IPS DF 4.7 (cell line): ENCODE measurements around the gene NLRP6.
"Not testable (repeated sequence)": the region's sequence is repeated elsewhere in the genome, so short reads cannot be mapped to it uniquely, and the experiment has no call there.

Experiments used
- DNase-seq: peaks from one replicate; pipeline ENCODE4 v3.0.0-alpha.2; 2013; ENCODE audit warnings: low spot score; ENCODE audit errors: extremely low read depth

NLRP6 gene

GRCh38 chr11:281486-282161 is 3.4 kb downstream of the NLRP6 start:
- no peak for DNase-seq

DNA sequence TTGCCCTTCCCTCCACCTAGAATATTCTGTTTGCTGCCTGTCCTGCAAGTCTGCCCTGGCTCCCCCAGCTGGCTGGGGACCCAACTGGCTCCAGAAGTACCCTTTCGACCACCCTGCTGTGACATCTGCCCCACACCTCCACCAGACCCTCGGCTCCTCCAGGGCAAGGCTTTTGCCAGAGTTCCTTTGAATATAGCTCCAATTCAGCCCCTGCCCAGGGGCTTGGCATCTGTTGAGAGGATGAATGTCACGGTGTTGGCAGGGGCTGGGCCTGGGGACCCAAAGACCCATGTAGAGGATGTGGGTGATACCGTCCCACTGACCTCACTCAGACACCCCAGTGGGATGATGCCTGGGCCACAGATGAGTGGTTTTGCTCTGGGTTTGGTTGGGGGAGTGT is 4.0 kb downstream of the NLRP6 start:
- no peak for DNase-seq

DNA sequence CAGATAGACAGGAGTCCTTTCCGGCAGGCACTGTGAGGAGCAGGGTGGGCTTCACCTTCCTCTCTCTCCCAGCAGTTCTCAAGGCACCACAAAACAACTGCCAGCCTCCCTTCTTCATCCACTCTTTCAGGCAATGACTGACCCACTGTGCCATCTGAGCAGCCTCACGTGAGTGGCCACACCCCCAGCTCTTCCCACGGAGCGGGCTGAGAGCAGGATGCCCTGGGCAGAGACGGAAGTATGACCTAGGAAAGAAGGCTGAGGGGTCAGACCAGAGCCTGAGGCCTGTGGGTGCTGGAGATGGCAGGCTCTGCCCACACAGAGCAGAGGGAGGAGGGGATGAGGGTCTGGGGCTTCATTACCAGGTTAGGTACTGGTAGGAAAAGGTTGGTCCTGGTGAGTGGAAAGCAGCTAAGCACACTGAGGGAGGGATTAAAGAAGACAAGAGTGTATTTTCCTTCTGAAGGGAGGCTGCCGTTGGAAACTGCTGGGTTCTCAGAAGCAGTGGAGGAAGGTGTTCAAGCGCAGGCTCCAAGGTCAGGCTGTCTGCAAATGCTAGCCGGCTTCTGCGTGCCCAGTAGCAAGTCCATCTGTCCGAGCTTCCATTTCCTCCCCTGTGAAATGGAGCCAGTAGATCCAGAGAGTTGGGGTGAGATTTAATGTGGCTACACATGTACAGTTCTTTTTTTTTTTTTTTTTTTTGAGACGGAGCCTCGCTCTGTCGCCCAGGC is 4.6 kb downstream of the NLRP6 start:
- DNase-seq, result no peak

- no peak for DNase-seq
Observed at GRCh38 chr11:283405-284104, 5.3 kb downstream of the NLRP6 start.

DNA sequence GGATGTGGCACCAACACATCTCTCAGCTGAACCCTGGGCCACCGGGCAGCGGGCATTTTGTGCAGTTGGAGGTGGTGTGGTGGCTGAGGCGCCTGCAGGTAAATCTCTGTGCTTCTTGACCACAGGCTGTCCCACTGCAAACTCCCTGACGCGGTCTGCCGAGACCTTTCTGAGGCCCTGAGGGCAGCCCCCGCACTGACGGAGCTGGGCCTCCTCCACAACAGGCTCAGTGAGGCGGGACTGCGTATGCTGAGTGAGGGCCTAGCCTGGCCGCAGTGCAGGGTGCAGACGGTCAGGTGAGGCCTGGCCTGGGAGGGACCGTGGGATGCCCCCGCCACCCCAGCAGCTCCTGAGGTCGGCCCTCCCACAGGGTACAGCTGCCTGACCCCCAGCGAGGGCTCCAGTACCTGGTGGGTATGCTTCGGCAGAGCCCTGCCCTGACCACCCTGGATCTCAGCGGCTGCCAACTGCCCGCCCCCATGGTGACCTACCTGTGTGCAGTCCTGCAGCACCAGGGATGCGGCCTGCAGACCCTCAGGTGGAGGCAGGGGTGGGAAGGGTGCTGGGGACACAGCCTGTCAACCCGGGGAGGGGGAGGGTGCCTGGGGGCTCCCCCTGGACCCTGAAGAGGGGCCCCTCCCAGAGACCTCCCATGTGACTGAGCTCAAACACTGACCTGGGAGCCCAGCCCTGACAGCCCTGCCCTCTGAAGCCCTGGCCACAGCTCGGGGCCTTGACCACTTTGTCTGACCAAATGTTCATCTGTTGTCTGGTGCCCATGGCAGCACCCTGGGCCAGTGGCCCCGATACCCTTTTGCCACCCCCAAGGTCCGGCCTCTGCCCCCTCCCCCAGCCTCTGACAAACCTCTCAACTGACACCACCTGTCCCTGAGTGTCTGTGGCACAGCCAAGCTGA is 6.2 kb downstream of the NLRP6 start:
- no peak for DNase-seq

DNA sequence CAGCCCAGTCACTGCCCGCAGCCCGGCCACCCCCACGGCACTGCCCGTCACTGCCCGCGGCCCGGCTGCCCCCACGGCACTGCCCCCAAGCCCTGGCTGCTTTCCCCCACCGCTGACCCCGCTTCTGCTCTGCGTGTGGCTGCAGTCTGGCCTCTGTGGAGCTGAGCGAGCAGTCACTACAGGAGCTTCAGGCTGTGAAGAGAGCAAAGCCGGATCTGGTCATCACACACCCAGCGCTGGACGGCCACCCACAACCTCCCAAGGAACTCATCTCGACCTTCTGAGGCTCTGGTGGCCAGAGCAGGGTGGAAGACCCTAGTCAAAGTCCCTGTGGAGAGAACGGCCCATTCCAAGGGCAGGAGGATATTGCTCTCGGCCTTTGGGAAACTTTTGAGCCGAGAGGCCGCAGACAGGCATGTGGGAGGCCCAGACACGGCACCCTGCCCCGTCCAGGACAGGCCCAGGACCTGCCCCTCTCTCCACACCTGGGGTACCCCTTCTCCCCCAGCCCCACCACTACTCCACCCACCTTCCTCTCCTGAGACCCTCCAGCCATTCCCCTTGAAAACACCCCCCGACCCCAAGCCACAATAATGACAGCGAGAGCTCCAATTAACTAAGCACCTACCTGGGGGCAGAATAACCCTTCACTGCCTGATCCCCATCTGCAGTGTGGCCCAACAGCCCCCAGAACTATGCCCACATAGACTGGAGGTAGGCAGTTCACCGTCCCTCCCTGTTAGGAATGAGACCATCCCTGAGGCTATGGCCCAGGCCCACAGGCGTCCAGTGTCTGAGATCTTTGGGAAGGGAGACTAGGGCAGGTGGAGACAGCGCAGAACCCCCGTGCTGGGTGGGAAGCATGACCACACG is 7.0 kb downstream of the NLRP6 start:
- DNase-seq, result no peak

DNA sequence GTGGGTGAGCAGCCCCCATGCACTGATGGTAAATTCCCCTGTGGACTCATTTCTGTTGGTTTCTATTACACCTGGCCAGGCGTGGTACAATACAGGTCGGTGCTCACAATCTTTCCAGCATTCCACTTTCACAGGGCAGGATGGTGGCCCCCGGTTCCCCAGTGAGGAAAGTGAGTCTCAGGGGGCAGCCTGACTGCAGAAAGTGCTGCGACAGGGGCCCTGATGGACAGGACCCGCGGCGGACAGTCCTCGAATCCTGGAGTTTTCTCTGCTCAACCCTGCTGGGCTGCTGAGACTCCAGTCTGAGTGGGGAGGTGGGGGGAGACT is 7.7 kb downstream of the NLRP6 start:
- DNase-seq, result no peak

GRCh38 chr11:286977-287820 is 9.0 kb downstream of the NLRP6 start:
- not testable (repeated sequence) for DNase-seq

DNA sequence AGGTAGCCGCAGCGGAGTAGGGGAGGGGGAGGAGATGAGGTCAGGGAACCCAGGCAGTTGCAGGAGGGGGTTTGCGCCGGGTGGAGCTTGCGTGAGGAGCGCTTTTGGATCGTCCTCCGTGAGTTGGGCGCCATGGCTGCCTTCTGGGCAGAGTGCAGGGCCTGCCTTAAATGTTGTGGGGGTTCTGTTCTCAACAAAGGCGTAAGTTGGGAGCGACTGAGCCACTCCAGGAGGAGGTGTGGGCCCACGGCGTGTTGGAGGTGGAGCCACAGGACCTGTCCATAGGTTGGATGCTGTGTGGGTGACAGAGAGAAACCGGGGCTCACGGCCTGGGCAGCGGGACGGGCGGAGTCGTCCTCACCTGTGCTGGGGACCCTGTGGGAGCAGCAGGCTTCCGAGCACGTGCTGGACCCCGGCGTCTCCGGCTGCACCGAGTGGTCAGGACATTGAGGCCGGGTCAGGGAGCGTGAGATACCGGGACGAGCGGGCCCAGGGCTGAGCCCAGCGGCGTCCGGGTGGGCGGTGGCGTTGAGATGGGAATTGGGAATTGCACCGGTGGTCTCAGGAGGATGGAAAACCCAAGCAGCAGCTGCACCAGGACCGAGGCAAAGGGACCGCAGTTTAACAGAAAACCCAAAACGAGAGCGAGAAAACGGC is 9.7 kb downstream of the NLRP6 start:
- DNase-seq, result no peak

DNA sequence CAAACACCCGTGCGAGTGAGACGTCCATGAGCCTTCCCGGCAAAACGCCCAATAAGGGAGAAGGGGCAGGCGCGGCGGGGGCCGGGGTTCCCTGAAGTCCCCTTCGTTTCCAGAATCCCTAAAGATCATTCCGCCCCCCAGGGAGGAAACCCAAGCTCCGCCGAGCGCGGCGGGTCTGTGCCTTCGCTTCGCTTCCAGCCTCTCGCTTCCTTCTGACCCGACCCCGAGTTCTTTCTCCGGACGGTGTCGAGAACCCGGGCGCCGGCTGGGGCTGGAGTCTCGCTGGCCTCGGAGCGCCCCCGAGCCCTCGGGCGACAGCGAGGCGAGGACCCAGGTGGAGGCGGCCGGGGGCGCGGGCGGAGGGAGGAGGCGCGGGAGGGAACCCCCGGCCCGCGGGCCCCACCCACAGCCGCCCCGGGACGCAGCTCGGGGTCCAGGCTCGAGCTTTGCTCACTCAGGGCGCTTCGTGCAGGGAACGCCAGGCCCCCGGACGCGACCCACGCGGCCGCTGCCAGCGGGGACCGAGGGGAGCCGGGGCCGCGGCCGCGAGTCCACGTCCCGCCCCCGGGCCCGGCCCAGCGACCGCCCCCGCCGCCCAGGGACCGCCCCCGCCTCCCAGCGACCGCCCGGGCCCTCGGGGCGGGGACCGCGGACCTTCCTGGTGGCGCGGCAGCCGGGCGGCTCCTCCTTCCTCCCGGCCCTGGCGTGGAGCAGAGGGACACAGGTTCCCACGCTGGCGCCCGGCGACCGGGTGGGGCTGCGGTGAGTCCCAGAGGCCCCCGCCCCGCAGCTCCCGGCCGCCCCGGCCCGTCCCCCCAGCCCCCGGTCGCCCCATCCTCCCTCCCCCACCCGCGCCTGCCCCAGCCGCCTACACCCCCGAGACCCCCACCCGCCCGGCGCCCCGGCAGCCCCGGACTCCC is 10.5 kb downstream of the NLRP6 start, which contains the start of gene PGGHG:
Gene PGGHG, plus strand, starts transcription at position 649 of the 920 bp plus-strand sequence. CDS start 691 bp downstream, outside the sequence.
- DNase-seq, result no peak

DNA sequence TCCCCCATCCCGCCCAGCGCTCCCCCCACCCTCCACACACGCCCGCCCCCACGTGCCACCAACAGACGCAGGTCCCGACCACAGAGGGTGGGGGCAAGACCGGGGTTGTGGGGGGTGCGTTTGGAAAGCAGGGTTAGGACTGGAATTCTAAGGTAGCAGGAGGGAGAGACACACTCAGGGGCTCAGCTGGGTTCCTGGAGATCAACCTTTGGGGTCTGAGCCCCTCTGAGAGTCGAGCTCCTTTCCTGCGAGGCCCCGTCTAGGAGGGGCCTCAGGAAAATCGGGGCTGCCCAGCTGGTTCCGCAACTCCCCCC is 11.1 kb downstream of the NLRP6 start:
- DNase-seq, result no peak

DNA sequence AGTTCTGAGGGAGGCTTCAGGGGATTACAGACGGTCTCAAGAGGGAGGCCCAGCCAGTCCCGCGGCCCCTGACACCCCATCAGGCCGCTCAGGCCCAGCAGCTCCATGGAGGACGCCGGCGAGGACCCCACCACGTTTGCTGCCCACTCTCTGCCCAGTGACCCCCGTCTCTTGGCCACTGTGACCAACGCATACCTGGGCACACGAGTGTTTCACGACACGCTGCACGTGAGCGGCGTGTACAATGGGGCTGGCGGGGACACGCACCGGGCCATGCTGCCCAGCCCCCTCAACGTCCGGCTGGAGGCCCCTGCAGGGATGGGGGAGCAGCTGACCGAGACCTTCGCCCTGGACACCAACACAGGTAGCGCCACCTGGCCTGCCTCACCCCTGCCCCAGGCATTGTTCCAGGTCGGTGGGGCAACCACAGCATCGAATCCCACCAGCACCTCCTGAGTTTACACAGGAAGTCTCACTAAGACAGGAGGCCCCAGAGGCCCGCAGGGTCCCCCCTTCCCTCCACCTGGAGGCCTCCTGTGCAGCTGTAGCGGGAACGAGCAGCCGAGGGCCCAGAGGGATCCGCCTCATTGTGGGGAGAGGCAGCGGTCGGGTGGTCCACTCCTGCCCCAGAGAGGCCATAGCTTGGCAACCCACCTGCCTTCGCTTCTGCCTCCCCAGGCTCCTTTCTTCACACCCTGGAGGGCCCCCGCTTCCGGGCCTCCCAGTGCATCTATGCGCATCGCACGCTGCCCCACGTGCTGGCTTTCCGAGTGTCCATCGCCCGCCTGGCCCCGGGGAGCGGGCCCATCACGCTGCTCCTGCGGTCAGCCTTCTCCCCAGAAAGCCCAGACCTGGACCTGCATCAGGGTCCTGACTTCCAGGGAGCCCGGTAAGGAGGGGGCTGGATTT is 11.8 kb downstream of the NLRP6 start:
- no peak for DNase-seq

DNA sequence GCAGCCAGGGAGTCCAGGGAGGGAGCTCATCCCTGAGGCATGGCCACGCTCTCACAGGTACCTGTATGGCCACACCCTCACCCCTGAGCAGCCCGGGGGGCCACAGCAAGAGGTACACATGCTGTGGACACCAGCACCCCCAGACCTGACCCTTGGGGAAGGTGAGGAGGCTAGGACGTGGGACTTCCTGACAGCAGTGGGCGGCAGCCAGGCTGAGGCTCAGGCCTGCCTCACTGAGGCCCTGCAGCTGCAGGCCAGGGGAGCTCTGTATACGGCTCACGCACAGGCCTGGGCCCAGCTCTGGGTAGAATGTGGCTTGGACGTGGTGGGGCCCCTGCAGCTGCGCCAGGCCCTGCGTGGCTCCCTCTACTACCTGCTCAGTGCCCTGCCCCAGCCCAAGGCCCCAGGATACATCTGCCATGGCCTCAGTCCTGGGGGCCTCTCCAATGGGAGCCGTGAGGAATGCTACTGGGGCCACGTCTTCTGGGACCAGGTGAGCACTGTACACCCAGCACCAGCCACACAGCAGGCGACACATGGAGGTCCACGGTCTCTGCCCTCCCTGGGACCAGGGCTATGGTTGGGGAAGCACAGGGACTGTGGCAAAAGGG is 12.5 kb downstream of the NLRP6 start:
- no peak for DNase-seq

DNA sequence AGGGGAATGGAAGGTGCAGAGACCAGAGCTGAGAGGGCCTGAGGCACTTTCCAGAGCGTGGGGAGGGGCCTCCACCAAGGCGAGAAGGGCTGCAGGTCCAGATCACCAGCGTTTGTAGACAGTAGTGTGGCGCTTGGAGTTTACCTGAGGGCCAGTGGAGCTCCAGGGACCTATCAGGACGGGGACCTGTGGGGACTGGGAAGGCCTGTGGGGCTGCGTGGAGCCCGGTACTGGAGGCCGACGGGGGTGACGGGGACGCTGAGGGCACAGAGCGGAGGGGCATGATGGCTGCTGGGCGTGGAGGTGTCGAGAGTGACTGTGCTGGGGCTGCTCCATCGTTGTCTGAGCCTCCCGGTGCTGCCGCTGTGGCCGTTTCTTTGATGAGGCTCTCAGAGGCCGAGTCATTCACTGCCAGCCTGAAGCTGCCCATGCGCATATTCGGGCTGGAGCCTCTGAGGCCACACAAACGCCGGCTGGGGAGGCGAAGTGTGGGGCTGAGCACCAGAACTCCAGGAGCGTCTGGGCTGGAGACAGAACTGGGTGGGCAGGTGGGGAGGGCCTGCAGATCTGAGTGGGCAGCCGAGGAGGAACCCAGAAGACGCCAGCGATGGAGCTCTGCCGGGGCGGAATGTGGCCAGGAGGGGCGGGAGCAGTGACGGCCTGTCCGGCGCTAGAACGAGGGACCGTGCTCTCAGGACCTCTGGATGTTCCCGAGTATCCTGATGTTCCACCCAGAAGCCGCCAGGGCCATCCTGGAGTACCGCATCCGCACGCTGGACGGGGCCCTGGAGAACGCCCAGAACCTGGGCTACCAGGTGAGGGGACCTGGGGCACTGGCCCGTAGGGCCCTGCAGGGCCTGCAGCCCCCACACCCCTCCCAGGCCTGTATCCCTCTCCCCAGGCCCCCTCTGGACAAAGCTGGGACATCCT is 13.3 kb downstream of the NLRP6 start:
- no peak for DNase-seq
